ENCODE data around the gene GRB2.

DNA sequence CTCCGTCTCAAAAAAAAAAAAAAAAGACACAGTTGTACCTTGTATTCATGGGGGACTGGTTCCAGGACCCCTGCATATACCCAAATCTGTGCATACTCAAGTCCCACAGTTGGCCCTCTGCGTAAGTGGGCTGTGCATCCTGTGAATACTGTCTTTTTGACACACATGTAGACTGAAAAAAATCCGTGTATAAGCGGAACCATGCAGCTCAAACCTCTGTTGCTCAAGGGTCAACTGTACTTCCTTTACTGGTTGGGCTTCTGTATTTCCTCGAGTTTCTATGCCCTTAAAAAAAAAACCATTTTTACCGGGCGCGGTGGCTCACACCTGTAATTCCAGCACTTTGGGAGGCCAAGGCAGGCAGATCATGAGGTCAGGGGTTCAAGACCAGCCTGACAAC, 52.3 kb downstream of the GRB2 start:
- TF ChIP-seq, protein P1, sequence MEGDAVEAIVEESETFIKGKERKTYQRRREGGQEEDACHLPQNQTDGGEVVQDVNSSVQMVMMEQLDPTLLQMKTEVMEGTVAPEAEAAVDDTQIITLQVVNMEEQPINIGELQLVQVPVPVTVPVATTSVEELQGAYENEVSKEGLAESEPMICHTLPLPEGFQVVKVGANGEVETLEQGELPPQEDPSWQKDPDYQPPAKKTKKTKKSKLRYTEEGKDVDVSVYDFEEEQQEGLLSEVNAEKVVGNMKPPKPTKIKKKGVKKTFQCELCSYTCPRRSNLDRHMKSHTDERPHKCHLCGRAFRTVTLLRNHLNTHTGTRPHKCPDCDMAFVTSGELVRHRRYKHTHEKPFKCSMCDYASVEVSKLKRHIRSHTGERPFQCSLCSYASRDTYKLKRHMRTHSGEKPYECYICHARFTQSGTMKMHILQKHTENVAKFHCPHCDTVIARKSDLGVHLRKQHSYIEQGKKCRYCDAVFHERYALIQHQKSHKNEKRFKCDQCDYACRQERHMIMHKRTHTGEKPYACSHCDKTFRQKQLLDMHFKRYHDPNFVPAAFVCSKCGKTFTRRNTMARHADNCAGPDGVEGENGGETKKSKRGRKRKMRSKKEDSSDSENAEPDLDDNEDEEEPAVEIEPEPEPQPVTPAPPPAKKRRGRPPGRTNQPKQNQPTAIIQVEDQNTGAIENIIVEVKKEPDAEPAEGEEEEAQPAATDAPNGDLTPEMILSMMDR (IDR thresholded peaks at IDR 0.05 in 2 of 3, conservative IDR thresholded peaks at IDR 0.05 in 1 of 3; ENCODE audit: control insufficient read depth in 2 of 3, extremely low read depth in 1 of 3, insufficient read depth in 1 of 3, low read depth in 3 of 3, low read length in 3 of 3) = no peak
- no peak for TF ChIP-seq PRDM15 (CRISPR knock-in tag; IDR thresholded peaks at IDR 0.05)

Data from GM12878 (cell line).